ENCODE measurements around the gene ITIH1. TPM values are rescaled to one million over a fixed set of nuclear protein-coding genes. Genes with fewer than 3 reads are reported as not detected.
"Not testable (repeated sequence)": the region's sequence is repeated elsewhere in the genome, so short reads cannot be mapped to it uniquely, and the experiment has no call there.

ITIH1 gene
- total and polyA plus RNA-seq, 2 experiments from 2014 or later, result not detected

DNA sequence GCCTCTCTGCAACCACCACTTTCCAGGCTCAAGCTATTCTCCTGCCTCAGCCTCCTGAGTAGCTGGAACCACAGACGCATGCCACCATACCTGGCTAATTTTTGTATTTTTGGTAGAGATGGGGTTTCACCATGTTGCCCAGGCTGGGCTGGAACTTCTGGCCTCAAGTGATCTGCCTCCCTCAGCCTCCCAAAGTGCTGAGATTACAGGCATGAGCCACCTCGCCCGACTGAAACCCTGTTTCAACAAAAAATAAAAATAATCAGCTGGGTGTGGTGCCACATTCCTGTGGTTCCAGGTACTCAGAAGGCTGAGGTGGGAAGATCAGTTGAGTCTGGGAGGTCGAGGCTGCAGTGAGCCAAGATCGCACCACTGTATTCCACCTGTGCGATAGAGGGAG, 913 bp upstream of the ITIH1 start:
- H3K36me3 ChIP-seq (ENCODE audit: insufficient read depth); DNase-seq (ENCODE audit: low spot score); H3K36me3 Mint-ChIP-seq (ENCODE audit: low read depth); H3K79me2 ChIP-seq (replicated peaks; ENCODE audit: insufficient read depth); H3K4me2 ChIP-seq; H2AFZ ChIP-seq; H3K4me3 ChIP-seq; H3F3A ChIP-seq (replicated peaks; ENCODE audit: low read depth); H3K27me3 Mint-ChIP-seq (ENCODE audit: insufficient read depth, low read depth, poor library complexity); ATAC-seq; H4K20me1 ChIP-seq (replicated peaks; ENCODE audit: insufficient read depth); H3K27ac ChIP-seq (ENCODE audit: low read depth); H3K9me3 Mint-ChIP-seq; H3K27me3 ChIP-seq (ENCODE audit: insufficient read depth); H3K4me1 ChIP-seq (ENCODE audit: insufficient read depth); H3K4me1 Mint-ChIP-seq; H3K4me3 Mint-ChIP-seq; H3K27ac Mint-ChIP-seq; H3K9me2 ChIP-seq (ENCODE audit: insufficient read depth): not testable (repeated sequence)

DNA sequence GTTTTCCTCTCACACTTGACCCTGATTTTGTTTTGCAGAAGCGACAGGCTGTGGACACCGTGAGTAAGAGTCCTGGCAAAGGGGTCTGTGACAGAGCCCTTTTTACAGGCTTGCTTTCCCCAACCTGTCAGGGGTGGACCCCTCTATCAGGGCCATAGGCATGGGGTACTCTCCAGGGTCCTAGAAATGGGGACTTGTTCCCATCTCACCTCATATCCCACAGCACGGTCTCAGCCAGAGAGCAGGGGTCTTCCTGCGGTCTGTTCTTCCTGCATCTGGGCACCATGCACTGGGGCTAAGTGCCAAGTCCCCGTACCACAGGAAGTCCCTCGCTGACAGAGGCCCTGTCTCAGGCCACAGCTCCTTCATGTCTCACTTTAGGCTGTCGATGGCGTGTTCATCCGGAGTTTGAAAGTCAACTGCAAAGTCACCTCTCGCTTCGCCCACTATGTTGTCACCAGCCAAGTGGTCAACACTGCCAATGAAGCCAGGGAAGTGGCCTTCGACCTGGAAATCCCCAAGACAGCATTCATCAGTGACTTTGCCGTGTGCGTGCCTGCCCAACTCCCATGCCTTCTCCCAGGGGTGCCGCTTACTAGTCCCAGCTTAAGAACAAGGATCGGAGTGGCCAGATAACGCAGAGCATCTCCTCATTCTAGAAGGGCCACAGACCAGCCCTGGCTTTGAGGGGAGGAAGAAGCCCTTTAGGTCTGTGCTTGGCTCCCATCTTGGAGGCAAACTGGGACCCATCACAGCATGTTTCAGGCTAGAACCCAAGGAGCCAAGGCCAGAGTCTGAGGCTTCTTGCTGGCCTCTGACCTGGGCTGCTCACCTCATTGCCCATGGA, 783 bp downstream of the ITIH1 start:
- no peaks in the 10 kb centered on the region; the same call in 2 of the 3 replicates for H3K36me3 Mint-ChIP-seq (ENCODE audit: low read depth)
- Histone ChIP-seq H4K20me1 (replicated peaks; ENCODE audit: insufficient read depth) (no peaks in the 10 kb centered on the region), H2AFZ (no peak overlapping the region), H3K27ac (ENCODE audit: low read depth) (no peak overlapping the region), H3K4me1 (ENCODE audit: insufficient read depth) (no peaks in the 10 kb centered on the region), H3K9me2 (ENCODE audit: insufficient read depth) (peaks cover 3% of the 10 kb centered on the region; the same call in 1 of the 2 replicates), H3K36me3 (ENCODE audit: insufficient read depth) (no peaks in the 10 kb centered on the region), H3K27me3 (ENCODE audit: insufficient read depth) (no peaks in the 10 kb centered on the region), H3K4me3 (no peak overlapping the region), H3F3A (replicated peaks; ENCODE audit: low read depth) (no peaks in the 10 kb centered on the region), H3K4me2 (no peak overlapping the region), H3K79me2 (replicated peaks; ENCODE audit: insufficient read depth) (no peaks in the 10 kb centered on the region)
- TF ChIP-seq, protein P1, sequence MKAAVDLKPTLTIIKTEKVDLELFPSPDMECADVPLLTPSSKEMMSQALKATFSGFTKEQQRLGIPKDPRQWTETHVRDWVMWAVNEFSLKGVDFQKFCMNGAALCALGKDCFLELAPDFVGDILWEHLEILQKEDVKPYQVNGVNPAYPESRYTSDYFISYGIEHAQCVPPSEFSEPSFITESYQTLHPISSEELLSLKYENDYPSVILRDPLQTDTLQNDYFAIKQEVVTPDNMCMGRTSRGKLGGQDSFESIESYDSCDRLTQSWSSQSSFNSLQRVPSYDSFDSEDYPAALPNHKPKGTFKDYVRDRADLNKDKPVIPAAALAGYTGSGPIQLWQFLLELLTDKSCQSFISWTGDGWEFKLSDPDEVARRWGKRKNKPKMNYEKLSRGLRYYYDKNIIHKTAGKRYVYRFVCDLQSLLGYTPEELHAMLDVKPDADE (IDR thresholded peaks at IDR 0.05), result no peak
- TF ChIP-seq, protein P2, sequence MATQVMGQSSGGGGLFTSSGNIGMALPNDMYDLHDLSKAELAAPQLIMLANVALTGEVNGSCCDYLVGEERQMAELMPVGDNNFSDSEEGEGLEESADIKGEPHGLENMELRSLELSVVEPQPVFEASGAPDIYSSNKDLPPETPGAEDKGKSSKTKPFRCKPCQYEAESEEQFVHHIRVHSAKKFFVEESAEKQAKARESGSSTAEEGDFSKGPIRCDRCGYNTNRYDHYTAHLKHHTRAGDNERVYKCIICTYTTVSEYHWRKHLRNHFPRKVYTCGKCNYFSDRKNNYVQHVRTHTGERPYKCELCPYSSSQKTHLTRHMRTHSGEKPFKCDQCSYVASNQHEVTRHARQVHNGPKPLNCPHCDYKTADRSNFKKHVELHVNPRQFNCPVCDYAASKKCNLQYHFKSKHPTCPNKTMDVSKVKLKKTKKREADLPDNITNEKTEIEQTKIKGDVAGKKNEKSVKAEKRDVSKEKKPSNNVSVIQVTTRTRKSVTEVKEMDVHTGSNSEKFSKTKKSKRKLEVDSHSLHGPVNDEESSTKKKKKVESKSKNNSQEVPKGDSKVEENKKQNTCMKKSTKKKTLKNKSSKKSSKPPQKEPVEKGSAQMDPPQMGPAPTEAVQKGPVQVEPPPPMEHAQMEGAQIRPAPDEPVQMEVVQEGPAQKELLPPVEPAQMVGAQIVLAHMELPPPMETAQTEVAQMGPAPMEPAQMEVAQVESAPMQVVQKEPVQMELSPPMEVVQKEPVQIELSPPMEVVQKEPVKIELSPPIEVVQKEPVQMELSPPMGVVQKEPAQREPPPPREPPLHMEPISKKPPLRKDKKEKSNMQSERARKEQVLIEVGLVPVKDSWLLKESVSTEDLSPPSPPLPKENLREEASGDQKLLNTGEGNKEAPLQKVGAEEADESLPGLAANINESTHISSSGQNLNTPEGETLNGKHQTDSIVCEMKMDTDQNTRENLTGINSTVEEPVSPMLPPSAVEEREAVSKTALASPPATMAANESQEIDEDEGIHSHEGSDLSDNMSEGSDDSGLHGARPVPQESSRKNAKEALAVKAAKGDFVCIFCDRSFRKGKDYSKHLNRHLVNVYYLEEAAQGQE (IDR thresholded peaks at IDR 0.05; ENCODE audit: unreplicated experiment), result peak; percentile 39
- peaks cover 12% of the 10 kb centered on the region for H3K4me1 Mint-ChIP-seq
- no peak overlapping the region for H3K27ac Mint-ChIP-seq
- no peak; the same call in 2 of the 3 replicates for ATAC-seq
- no peaks in the 10 kb centered on the region for H3K27me3 Mint-ChIP-seq (ENCODE audit: insufficient read depth, low read depth, poor library complexity)
- no peak overlapping the region for H3K4me3 Mint-ChIP-seq
- H3K9me3 Mint-ChIP-seq, result peaks cover 2% of the 10 kb centered on the region; the same call in 1 of the 3 replicates
- no peak for DNase-seq (ENCODE audit: low spot score)
